Stimulated activated CD8-positive, alpha-beta memory T cell treated with anti-CD3 and anti-CD28 coated beads, Interleukin-7, amount 100 ng/mL, for 4 hours (primary cell): ENCODE data around the gene KRT23.

Experiments used
- DNase-seq, 2 donors: peaks; one replicate each; pipeline ENCODE4 v3.0.0-alpha.2; 2020; ENCODE audit warnings: low read depth in 2 of 2

KRT23 gene, protein sequence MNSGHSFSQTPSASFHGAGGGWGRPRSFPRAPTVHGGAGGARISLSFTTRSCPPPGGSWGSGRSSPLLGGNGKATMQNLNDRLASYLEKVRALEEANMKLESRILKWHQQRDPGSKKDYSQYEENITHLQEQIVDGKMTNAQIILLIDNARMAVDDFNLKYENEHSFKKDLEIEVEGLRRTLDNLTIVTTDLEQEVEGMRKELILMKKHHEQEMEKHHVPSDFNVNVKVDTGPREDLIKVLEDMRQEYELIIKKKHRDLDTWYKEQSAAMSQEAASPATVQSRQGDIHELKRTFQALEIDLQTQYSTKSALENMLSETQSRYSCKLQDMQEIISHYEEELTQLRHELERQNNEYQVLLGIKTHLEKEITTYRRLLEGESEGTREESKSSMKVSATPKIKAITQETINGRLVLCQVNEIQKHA

DNA sequence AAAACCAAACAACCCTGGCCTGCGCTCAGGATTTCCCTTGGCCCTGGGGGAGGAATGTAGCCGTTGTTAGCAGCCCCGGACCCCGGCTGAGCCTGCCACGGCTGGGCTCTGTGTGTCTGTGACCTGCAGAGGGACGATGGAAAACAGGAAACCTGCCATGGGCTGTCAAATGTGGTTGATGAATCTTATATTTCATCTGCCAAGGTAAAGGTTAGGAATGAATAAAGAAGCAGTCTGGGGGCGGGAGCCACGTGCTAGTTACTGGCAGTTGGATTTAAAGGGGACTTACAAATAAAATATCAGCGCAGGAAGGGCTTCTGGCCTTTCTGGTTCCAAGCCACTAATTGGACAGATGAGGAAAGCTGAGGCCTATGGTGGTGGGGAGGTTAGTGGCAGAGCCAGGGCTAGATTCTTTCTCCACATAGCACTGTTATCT lies at the start of gene KRT23:
TSS of gene KRT23 (minus strand) at position 263 of the 436 bp plus-strand sequence. CDS start 1,043 bp downstream, outside the sequence.
- no peak for DNase-seq

DNA sequence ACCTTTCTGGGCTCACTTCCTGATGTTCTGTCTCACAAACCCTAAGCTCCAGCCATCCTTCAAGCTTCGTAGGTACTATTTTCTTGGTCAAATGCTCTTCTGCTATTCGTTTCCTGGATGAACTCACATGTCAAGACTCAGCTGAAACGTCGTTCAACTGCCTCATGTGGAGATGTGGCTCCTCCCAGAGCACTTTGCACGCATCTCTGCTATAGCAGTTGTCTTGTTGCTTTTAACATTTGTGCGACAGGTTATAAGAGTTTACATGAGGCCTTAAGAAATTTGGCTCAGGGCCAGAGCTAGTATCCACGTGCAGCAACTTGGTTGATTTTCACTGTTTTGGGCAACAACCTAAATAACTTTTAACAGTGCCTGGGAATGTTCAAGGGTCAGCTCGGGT lies 49.5 kb upstream of the KRT23 start:
- DNase-seq: no peak

DNA sequence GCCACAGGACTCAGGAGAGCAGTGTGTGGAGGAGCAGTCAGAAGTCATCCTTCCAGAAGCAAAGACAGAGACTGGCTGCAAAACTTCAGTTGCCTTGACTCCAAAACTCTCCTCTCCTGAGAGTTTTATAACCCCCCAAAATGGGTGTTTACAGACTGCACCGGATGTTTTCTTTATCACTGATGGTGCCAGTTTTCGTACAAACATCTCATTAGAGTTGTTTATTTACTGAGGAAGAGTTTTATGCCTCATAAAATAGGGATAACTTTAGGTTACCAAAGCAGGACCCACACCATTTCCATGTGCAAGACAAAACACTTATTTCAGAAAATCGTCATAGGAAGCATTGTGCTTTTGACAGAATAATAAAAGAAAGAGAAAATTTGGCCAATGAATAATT lies 46.8 kb upstream of the KRT23 start, which contains the start of gene KRT40:
TSS of gene KRT40 (minus strand) at position 101 of the 400 bp plus-strand sequence. CDS start at position 48, 53 bp downstream.
- DNase-seq: no peak

DNA sequence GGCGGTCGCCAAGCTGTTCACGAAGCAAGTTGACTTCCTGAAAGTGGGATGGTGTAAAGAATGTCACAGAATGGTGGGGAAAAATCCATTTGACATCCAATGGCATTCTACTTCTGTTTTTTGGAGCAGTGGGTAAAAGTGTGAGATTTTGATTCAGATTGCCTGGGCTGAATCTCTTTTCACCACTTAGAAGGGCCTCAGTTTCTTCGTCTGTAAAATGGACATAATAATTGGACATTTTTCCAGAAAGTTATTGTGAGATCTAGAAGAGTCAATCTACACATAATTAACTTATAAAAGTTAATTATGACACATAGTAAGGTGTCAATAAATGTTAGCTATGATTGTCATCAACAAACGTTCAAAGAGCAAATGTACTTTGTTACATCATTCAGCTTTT lies 43.7 kb upstream of the KRT23 start:
- DNase-seq: no peak

DNA sequence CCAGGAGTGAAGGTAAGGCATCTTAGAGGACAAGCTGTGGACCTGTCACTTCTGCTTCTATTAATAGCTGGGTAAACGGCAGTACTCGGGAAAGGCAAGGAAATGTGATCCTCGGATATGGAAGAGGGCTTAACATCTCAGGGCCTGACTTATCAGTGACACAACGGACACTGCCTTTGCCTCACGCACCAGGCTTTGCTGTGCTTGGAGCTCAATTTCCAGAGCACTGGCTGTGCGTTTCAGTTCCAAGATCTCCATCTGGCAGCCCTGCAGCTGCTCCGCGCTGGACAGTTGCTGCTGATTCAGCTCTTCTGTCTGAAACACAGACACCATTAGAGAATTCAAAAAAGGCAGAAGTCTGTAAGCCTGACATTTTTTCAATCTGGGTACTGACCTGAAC lies 43.1 kb upstream of the KRT23 start:
- no peak for DNase-seq

DNA sequence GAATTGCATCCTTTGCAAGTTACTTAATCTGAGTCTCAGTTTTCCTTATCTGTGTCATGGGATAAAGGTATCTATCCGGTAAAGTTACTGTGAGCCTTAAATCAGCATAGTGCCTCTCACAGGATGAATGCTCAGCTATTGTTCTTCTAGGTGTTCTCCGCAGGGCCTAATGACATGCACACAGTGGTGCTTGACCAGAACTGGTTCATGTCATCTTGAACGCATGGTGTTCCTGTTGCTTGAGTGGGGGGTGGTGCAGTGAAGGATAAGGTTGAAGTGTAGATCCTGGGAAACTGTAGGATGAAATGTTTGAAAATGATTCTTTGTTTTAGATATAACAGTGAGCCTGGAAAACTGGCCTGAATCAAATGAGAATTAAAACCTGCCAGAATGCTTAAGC lies 42.7 kb upstream of the KRT23 start:
- DNase-seq: no peak

DNA sequence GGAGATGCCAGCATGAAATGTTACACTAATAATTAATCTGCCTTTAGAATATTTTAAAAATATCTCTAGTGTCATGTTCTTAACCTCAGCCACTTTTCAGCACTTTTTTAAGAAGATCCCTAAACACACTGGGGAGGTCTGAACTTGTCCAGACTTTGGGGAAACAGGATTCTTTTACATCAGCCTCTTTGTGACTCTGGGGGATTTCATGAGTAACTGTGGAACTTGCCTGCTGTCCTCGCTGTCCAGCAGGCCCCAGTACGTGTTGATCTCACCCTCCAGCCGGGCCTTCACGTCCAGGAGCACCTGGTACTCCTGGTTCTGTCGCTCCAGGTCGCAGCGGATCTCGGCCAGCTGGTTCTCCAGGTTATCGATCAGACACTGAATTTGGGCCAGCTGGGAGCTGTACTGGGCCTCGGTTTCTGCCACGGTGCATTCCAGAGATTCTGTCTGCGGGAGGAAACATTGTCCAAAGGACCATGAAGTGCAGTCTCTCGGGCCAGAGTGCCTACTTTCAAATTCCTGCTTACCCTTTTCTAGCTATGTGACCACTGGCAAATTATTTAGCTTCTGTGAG lies 41.2 kb upstream of the KRT23 start:
- no peak for DNase-seq

DNA sequence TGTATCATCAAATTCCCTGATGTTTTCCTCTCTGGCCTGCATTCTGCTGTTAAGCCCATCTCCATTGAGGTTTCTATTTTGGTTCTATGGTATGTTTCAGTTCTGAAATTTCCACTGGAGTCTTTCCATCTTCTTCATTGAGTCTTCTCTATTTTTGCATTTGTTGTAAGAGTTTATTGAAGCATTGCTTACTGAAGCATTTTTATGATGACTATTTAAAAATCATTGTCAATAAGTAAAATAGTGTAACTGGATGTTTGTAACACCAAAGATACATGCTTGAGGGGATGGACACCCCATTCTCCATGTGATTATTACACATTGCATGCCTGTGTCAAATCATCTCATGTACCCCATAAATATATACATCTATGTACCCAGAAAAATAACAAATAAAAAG lies 38.1 kb upstream of the KRT23 start:
- DNase-seq: no peak

DNA sequence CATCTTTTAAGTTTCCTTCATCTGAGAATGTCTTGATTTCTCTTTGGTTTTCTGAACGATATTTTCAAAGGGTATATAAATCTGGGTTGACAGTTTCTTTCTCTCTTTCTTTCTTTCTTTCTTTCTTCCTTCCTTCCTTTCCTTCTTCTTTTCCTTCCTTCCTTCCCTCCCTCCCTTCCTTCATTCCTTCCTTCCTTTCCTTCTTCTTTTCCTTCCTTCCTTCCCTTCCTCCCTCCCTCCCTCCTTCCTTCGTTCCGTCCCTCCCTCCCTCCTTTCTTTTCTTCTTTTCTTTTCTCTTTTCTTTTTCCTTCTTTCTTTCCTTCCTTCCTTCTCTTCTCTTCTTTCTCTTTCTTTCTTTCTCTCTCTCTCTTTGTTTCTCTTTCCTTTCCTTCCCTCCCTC lies 36.9 kb upstream of the KRT23 start:
- no peak for DNase-seq

DNA sequence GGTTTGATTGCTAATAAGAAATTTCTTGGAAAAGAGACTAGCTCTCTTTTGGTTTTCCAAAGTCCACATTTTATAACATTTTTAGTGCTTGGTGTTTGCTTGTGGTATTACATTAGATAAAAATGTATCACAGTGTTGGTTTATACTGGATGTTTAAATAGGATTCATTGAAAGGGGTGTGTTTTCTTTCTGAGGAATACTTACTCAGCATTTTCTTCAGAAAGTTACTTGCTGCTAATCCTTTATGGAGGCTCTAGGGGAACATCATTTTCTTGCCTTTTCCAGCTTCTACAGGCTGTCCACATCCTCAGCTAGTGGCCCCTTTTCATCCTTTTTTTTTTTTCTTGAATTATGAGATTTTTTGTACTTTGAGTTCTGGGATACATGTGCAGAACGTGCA lies 30.1 kb upstream of the KRT23 start:
- no peak for DNase-seq

DNA sequence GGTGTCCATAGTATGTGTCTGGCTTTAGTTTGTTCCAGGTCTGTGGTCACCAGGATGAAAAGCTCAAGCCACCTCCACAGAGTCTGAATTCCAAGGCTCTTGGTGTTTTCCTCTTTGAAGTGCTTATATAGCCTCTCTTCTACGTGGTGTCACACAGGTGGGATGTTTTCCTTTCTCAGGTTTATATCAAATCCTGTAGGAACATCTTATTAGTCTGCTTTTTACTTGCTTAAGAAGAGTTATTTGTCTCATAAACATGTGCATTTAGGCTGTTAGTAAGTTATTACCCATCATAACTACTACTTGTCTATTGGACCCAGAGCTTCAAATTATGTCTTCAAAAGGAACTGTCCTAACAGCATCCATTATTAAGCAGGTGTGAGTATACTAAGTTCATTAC lies 29.4 kb upstream of the KRT23 start, which contains the start of gene KRT39:
TSS of gene KRT39 (minus strand) at position 101 of the 400 bp plus-strand sequence. CDS start at position 9, 92 bp downstream.
- DNase-seq: no peak

DNA sequence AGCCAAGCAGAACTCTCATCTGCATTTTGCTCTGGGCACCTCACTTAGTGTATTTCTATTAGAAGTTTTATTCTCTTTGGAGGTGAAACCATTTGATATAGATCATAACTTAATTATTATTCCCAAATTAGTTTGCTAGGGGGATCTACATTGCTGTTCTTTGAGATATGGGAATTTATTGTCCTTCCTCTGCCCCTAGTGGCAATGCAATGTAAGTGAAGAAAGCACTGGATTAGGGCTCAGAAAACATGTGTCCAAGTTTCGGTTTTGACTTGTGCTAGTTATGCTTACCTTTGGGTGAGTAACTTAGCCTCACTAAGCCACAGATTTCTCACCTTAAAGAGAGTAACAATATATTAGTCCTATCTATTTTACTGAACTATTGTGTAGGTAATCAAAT lies 26.4 kb upstream of the KRT23 start:
- no peak for DNase-seq

DNA sequence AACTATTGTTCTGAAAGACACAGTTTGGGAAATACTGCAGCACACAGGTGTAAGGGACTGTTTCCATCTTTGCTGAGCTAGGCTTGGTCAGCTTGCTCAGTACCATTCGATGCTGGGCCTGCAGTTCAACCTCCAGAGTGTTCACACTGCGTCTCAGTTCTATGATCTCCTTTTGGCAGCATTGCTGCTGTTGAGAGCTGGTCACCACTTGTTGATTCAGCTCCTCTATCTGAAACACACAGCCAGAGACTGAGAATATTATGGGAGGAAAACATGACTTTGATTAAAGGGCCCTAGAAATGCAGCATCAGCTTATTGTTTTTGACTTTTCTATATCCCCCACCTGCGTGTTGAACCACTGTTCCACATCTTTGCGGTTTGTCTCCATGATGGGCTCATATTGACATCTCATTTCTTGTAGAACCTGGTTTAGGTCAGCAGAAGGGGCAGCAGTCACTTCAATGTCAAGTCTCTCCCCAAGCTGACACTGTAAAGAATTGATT lies 24.7 kb upstream of the KRT23 start:
- no peak for DNase-seq

DNA sequence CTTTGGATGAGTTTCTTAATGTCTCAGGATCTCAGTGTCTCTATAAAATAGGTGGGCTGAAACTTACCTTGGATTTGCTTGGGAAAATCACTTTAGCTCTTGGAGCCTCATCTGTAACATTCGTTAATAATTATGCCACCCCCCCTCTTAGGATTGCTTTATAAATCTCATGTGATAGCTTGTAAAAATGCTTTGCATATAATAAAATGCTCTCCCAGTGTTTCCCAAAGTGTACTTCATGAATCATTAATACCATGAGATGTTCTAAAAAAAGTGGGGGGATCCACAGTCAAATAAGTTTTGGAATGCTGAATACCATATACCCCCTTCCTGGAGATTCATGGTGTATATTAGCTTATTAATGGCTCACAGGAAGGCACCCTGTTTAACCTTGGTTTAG lies 24.1 kb upstream of the KRT23 start:
- no peak for DNase-seq

DNA sequence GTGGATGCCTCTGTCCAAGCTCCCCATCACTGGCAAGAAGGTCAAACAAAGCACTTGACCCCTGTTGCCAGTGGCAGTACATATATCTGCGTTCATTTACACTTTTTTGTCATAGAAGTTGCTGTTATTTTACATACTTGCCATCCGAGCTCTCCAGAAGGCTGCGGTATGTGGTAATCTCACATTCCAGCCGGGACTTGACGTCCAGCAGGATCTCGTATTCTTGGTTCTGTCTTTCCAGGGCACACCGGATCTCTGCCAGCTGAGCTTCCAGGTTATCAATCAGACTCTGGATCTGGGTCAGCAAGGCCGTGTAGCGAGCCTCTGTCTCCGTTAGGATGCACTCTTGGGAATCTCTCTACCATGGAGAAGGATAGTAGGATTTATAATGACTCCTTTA lies 22.7 kb upstream of the KRT23 start:
- DNase-seq: no peak

DNA sequence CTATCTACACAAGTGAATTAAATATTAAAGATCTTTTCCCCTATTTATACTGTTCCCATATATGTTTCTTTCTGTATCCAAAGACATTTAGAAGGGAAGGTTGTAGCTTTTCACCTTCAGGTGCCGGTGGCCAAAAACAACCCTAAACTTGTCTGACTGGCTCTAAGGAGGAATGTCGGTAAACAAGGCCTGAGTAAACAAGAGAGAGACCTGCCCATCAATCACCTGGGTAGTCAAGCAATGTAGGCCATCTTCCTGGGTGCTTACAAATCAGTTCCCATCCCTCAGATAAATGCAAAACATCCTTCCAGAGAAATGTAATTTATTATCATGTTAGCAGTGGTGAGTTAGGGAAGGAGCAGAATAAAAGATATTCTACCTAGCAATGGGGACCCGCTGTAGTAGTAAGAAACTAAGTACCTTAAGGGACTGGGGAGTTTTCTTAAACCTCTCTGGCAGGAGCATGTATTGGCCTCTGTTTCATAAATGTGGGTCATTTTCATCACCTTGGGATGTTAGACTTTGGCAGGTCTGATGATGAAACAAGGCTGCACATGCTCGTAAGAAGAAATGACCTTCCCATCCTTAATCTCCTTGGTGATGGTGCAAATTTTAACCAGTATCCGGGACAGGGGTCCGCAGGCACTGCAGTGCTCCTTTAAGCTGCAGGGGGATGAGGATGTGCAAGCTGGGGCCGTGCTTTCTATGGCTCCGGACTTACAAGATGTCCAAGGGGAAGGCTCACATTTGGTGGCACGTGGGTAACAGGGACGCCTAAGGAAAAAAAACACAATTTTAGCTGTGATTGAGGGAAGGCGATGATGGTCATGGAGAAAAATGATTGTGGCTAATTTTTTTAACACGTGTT lies 20.9 kb upstream of the KRT23 start:
- DNase-seq: no peak

DNA sequence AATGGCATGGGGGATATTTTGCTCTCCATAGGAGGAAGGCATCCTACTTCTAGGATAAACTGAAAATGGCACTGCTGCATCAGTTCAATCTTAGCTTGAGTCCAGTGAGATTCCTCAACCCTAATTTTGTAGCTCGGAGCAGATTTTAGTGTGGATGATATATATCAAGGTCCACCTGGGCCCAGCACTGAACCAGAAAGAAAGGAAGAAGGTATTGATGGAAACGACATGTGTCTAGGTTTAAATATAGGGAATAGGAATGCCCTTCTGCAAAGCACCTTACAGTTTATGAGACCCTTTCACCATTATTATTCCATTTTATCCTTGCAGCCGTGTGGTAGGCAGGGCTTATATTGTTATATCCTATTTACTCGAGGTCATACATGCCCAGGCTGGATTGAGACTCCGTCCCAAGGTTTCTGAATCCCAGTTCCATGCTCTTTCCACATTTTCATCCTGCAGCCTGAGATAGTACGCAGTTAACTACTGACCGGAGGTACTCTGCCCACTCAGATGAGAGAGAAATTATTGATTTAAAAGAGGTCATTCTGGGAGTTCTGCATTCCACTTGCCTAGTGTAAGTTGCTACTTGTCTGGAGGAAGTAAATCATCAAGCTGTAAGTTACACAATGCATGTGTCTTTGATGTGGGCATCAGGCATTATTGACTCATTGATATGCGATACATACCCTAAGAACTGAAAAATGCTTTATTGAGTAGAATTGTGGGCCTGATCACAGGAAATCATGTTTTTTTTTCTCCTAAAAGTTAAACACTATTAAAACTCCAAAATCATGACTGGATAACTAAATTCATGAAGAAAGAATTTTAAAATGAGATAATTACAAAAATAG lies 19.2 kb upstream of the KRT23 start:
- no peak for DNase-seq

DNA sequence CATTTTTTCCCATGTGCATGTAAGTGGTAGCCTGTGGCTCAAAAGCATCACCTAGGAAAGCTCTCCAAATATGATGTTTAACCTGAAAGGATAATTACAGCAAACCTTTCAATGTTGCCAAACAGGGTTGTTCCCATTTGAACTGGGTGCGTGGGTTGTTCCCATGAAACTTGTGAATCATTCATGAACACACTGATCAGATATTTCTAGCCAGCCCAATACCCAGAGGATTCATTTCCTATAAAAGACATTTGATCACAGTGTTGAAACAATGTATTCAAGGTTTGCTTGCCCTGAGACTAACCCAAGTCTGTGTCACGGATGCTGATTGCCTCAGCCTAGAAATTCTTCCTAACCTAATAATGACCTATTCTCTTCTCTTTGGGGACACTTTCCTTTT lies 16.4 kb upstream of the KRT23 start:
- no peak for DNase-seq

DNA sequence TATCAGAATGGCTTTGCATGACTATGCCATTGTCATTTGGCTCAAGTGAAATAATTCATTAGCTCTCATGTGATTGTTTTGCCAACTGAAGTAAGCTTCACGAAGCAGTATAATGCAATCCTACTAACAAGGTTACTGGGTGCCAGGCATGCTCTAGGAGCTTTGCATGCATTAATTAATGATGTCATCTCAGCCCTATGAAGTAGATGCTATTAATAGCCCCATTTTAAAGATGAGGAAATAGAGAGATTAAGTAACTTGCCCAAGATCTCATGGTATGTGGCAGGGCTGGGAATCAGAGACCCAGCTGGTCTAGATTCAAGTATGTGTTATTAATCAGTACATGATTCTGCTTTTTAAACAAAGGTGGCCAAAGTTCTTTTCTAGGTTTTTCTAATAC lies 15.2 kb upstream of the KRT23 start:
- DNase-seq: no peak

DNA sequence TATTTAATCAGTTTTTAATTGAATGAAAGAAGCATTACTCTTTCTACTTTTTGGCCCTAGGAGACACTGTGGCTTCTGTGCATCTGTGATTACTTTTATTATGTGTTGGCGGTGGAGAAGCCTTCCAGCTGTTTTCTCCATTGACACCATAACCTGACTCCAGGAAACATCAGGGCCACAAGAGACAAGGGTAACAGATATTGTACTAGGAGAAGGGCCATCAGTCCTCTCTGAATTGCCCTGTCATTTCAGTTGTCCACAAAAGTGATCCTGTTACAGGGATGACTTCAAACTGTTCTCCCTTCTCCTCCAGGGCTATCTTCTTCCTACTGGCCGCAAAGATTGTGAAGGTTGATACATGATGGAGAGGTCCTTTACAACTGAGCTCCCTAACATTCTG lies 14.7 kb upstream of the KRT23 start:
- DNase-seq: no peak

DNA sequence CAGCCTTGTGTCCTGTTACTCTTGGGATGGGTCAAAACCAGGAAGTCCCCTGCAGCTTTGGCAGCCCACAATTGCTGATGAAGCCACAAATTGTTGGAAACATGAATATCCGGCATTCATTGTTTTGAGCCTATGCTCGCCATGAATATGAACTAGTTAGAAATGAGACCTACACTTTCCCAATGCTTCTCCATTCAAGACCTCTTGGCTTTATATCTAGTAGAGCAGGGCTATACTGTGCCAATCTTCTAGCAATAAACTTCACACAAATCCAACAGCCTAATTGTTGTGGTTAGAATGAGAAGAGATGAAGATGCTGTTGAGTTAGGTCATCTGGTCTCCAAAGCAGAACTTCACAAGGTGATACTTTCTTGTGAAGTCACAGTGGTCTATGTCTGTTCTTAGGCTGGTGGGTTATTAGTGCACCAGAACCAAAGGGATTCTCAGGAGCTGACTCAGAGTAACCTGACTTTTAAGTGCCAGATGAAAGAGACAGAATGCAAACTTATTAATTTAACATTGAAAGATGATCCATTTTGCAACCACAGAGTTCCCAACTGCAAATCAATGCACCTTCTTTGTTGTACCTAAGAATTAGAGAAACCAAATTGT lies 13.7 kb upstream of the KRT23 start:
- DNase-seq: no peak
